Tibial nerve (tissue), 4 donors: ENCODE measurements around the gene ATF5. TPM values are rescaled to one million over a fixed set of nuclear protein-coding genes. Genes with fewer than 3 reads are reported as not detected.

Source experiments
- DNase-seq, 2 donors: peaks; one replicate each; pipeline ENCODE4 v3.0.0-alpha.2; 2019; ENCODE audit warnings: low spot score in 2 of 2
- H3K27ac ChIP-seq, 4 donors: fragments of 200-600 bp; sonication (generic) in 3 of 4; one replicate each; pipeline ENCODE4 v1.5.1; 2017 to 2019; ENCODE audit warnings: mild to moderate bottlenecking in 1 of 4
- H3K27me3 ChIP-seq, 2 donors: fragments of 200-600 bp; sonication (generic) in 1 of 2; one replicate each; pipeline versions ENCODE4 v1.5.1 to v1.6.0; 2017 to 2019
- H3K36me3 ChIP-seq, 3 donors: fragments of 200-600 bp; sonication (generic); one replicate each; pipeline ENCODE4 v1.5.1; 2018 to 2019
- H3K4me1 ChIP-seq, 4 donors: fragments of 200-600 bp; sonication (generic) in 3 of 4; one replicate each; pipeline ENCODE4 v1.5.1; 2017 to 2019
- H3K4me3 ChIP-seq, 4 donors: fragments of 200-600 bp; sonication (generic) in 3 of 4; one replicate each; pipeline ENCODE4 v1.5.1; 2017 to 2019; ENCODE audit warnings: mild to moderate bottlenecking in 1 of 4, moderate library complexity in 1 of 4
- H3K9me3 ChIP-seq, 4 donors: fragments of 200-600 bp; sonication (generic) in 3 of 4; one replicate each; pipeline ENCODE4 v1.5.1; 2017 to 2019
- EP300 ChIP-seq, 2 donors: sonication (generic); formaldehyde crosslinking; IDR thresholded peaks; one replicate each; pipeline ENCODE4 v1.6.1; 2017; ENCODE audit warnings: antibody characterized with exemption in 2 of 2, mild to moderate bottlenecking in 1 of 2
- POLR2A ChIP-seq, 2 donors: fragments of 450-650 bp; IDR thresholded peaks; one replicate each; pipeline ENCODE4 v1.6.1; 2017; ENCODE audit warnings: antibody characterized with exemption in 2 of 2, mild to moderate bottlenecking in 2 of 2, moderate library complexity in 2 of 2
- WGBS, 2 donors: methylation state at CpG; one replicate each; pipeline ENCODE4 v1.1.5; 2018; 5-methylcytosine and 5-hydroxymethylcytosine counted together
- total RNA-seq, 4 donors: library from RNA; depleted of rRNA; stranded (reverse); fragments of >200 nt; gene quantifications; one replicate each; pipeline ENCODE4 v1.1.0, GENCODE V29; 2016
- TF ChIP-seq, protein P1 (sequence below), 5 experiments: fragments of 200-600 bp in 3 of 5; fragments of 450-650 bp in 2 of 5; sonication (generic) in 3 of 5; IDR thresholded peaks; one replicate each; pipeline ENCODE4 v1.5.1; 2016 to 2019; ENCODE audit warnings: antibody characterized with exemption in 5 of 5, mild to moderate bottlenecking in 3 of 5, moderate library complexity in 2 of 5

The ATF5 gene, protein sequence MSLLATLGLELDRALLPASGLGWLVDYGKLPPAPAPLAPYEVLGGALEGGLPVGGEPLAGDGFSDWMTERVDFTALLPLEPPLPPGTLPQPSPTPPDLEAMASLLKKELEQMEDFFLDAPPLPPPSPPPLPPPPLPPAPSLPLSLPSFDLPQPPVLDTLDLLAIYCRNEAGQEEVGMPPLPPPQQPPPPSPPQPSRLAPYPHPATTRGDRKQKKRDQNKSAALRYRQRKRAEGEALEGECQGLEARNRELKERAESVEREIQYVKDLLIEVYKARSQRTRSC
- total RNA-seq = 10 to 100 TPM; 12.6 to 19.0 (median 14.8) TPM

DNA sequence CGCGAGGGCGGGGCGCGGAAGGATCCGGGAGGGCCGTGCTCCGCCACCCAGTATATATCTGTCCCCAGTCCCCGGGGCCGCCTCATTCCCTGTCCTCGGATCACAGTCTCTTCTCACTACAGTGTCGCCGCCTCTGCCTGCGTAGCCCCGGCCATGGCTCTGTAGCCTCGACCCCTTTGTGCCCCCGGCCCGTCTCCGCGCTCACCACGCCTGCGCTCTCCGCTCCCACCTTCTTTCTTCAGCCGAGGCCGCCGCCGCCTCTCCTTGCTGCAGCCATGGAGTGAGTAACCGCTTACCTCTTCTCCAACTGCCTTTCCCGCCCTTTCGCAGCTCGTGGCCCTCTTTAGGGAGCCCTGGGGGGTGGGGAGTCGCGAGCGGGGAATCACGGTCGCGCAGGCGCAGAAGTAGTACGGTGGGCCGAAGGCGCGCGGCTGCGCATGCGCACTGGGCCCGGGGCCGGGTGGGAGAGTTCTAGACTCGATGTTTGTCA lies at the start of gene ATF5, which contains the start of gene NUP62:
TSS of gene ATF5 (plus strand) at position 85 of the 490 bp plus-strand sequence. CDS start 1,646 bp downstream, outside the sequence.
TSS of gene NUP62 (minus strand) at position 384 of the 490 bp plus-strand sequence. CDS start 19,697 bp downstream, outside the sequence.
- Histone ChIP-seq H3K27ac (peak within 1 kb of the TSS; percentile 87 to 95 (median 94)), H3K36me3 (peaks cover 0 to 47% (median 0%) of the 10 kb centered on the region in 3 donors), H3K4me1 (peaks cover 0 to 49% (median 23%) of the 10 kb centered on the region in 4 donors), H3K27me3 (no peaks in the 10 kb centered on the region), H3K9me3 (no peaks in the 10 kb centered on the region), H3K4me3 (peak within 1 kb of the TSS; percentile 92 to 94 (median 92))
- TF ChIP-seq EP300 (IDR thresholded peaks at IDR 0.05) = peak in 1 of 2 donors; percentile 83
- peak in 1 of 2 donors; percentile 38 for TF ChIP-seq POLR2A (IDR thresholded peaks at IDR 0.05)
- TF ChIP-seq, protein P1, sequence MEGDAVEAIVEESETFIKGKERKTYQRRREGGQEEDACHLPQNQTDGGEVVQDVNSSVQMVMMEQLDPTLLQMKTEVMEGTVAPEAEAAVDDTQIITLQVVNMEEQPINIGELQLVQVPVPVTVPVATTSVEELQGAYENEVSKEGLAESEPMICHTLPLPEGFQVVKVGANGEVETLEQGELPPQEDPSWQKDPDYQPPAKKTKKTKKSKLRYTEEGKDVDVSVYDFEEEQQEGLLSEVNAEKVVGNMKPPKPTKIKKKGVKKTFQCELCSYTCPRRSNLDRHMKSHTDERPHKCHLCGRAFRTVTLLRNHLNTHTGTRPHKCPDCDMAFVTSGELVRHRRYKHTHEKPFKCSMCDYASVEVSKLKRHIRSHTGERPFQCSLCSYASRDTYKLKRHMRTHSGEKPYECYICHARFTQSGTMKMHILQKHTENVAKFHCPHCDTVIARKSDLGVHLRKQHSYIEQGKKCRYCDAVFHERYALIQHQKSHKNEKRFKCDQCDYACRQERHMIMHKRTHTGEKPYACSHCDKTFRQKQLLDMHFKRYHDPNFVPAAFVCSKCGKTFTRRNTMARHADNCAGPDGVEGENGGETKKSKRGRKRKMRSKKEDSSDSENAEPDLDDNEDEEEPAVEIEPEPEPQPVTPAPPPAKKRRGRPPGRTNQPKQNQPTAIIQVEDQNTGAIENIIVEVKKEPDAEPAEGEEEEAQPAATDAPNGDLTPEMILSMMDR (IDR thresholded peaks at IDR 0.05) = no peak
- 0% methylated on average over 40 to 45 of the region's 48 CpGs for WGBS, 2 donors
- peak; percentile 80 to 86 for DNase-seq

- Histone ChIP-seq H3K4me3 (no peak overlapping the region), H3K27ac (peak overlapping the region in 2 of 4 donors; percentile 98 to 100), H3K4me1 (peaks cover 0 to 39% (median 15%) of the 10 kb centered on the region in 4 donors), H3K36me3 (peaks cover 20 to 61% (median 38%) of the 10 kb centered on the region in 3 donors), H3K9me3 (peaks cover 0 to 5% (median 0%) of the 10 kb centered on the region in 4 donors), H3K27me3 (no peaks in the 10 kb centered on the region)
- no peak for DNase-seq
- no peak for TF ChIP-seq EP300 (IDR thresholded peaks at IDR 0.05)
- TF ChIP-seq, protein P1 (IDR thresholded peaks at IDR 0.05) = no peak
- no peak for TF ChIP-seq POLR2A (IDR thresholded peaks at IDR 0.05)
- WGBS, 2 donors = 92 to 97% methylated on average over 12 of the region's 12 CpGs
These were observed 49.6 kb upstream of the ATF5 start for GRCh38 chr19:49879243-49879963.

GRCh38 chr19:49880162-49880869 lies 48.7 kb upstream of the ATF5 start:
- Histone ChIP-seq H3K36me3 (peaks cover 21 to 66% (median 45%) of the 10 kb centered on the region in 3 donors), H3K27ac (no peak overlapping the region), H3K9me3 (peaks cover 0 to 5% (median 0%) of the 10 kb centered on the region in 4 donors), H3K4me1 (peaks cover 0 to 29% (median 12%) of the 10 kb centered on the region in 4 donors), H3K27me3 (no peaks in the 10 kb centered on the region), H3K4me3 (no peak overlapping the region)
- 84 to 92% methylated on average over 9 of the region's 10 CpGs for WGBS, 2 donors
- no peak for TF ChIP-seq POLR2A (IDR thresholded peaks at IDR 0.05)
- TF ChIP-seq, protein P1 (IDR thresholded peaks at IDR 0.05) = no peak
- TF ChIP-seq EP300 (IDR thresholded peaks at IDR 0.05) = no peak
- DNase-seq = no peak

- Histone ChIP-seq H3K36me3 (peaks cover 21 to 75% (median 45%) of the 10 kb centered on the region in 3 donors), H3K9me3 (peaks cover 0 to 5% (median 0%) of the 10 kb centered on the region in 4 donors), H3K4me3 (no peak overlapping the region), H3K4me1 (peaks cover 0 to 25% (median 9%) of the 10 kb centered on the region in 4 donors), H3K27me3 (no peaks in the 10 kb centered on the region), H3K27ac (no peak overlapping the region)
- TF ChIP-seq, protein P1 (IDR thresholded peaks at IDR 0.05) = no peak
- no peak for TF ChIP-seq EP300 (IDR thresholded peaks at IDR 0.05)
- no peak for TF ChIP-seq POLR2A (IDR thresholded peaks at IDR 0.05)
- DNase-seq = no peak
- WGBS, 2 donors = 92 to 96% methylated on average over 14 to 17 of the region's 17 CpGs
These were observed 47.8 kb upstream of the ATF5 start for GRCh38 chr19:49881186-49881585.
